ENCODE results near the gene ZSCAN1.
"Not testable (repeated sequence)": the region's sequence is repeated elsewhere in the genome, so short reads cannot be mapped to it uniquely, and the experiment has no call there.

The ZSCAN1 gene

DNA sequence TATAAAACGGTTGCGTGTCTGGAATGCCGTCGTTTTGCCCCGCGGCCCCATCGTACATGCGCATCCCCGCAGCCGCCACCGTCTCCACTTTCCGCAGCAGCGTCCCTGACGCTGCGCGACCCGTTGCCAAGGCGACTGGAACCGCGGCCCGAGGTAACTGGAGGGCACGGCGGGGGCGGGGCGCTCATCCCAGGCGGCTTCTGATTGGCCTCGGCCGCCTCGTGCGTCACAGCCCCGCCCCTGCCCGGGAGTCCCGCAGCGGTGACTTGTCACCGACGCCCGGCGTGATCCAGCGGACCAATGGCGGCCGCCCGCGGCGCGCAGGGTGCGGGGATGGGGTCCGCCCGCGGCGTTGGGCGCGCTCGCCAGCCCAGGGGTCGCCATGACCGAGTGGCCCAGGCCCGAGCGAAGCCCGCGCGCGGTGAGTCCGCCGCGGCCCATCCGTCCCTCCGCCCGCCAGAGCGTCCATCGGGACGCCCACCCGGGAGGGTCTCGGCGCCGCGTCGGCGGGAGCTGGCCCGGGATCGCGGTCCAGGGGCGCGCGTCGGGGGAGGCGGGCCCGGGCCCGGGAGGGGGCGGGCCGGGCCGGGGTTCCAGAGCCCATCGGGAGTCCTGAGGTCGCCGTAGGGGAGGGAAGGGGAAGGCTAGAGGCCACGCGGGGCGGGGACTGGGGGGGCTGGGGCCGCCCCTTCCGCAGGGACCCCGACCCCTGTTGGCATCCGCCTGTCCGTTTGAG lies at the start of gene ZSCAN1:
ZSCAN1 (plus strand) TSS at position 285 of the 736 bp plus-strand sequence. CDS start 3,812 bp downstream, outside the sequence.
- peak; percentile 31 to 91 (median 80) for DNase-seq

DNA sequence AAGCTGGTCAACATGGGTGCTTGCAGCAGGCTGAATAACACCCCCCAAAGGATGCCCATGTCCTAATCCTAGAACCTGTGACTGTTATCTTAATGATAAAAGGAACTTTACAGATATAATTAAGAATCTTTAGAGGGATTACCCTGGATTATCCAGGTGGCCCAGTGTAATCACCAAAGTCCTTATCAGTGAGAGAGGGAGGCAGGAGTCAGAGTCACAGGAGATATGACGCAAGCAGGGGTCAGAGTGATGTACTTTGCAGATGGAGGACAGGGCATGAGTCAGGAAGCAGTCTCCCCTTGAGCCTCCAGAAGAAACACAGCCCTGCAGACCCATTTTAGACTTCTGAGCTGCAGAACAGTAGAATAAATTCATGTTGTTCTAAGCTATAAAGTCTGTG lies 41.0 kb upstream of the ZSCAN1 start:
- no peak for DNase-seq

GRCh38 chr19:58000677-58001076 lies 33.1 kb upstream of the ZSCAN1 start:
- DNase-seq: no peak

- DNase-seq: peak in 1 of 14 donors; percentile 58
Observed at GRCh38 chr19:58001895-58002369, 31.9 kb upstream of the ZSCAN1 start.

DNA sequence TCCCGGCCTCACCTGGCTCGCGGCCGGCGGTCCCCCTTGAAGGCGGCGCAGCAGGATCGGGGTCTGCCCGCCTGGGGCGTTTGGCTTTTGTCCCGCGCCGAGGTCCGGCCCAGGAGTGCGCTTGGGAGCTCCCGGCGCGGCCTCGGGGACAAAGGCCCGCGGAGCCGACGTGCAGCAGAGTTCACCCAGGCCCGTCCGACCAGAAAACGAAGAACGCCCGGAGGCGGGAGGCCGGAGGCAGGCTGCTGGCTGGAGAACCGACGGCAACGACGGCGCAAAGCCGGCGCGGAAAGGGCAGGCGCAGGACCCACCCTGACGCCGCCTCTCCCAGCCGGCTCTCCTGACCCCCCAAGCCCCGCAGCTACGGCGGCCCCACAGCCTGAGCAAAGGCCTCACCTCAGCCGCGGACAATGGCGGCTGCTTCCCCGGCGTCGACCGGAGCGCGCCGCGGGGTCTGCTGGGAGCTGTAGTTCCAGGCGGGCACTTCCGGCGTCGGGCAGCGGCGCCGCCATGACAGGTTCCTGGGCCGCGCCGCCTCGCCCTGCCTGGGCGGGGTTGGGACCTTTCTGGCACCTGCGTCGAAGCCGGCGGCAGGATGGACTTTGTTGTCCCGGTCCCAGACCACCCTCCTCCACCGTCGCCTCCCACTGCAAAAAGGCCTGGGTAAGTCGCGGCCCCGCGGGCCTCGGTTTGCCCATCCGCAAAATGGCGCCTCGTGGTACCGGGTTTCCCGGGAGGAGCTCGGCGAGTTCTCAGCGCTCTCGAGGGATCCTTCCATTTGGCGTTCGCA lies 31.2 kb upstream of the ZSCAN1 start, which contains the start of gene ZNF606:
ZNF606 (minus strand) TSS at position 437 of the 790 bp plus-strand sequence. CDS start 1,501 bp downstream, outside the sequence.
- peak; percentile 15 to 89 (median 78) for DNase-seq

GRCh38 chr19:58003174-58003828 lies 30.5 kb upstream of the ZSCAN1 start:
- DNase-seq: peak in 1 of 14 donors; percentile 32

DNA sequence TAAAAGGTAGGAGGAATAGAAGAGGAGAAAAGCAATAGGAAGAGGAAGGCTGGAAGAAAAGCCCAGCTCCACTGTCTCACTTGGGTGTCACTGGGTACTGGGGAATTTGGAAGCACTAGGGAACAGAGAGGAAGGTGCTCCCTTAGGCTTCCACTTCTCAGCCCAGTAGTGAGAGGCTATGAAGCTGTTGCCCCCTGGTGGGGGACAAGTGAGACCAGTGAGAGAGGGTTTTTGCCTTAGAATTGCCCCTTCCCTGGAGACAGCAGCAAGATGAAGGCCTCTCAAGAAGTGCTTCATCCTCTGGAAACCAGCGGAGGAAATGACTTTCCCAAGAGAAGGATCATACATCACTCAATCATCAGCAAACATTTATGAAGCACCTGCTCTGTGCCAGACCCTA lies 26.5 kb upstream of the ZSCAN1 start:
- no peak for DNase-seq

GRCh38 chr19:58008877-58009276 lies 24.9 kb upstream of the ZSCAN1 start:
- not testable (repeated sequence) for DNase-seq

- DNase-seq: no peak
Observed at GRCh38 chr19:58009301-58009665, 24.5 kb upstream of the ZSCAN1 start.

GRCh38 chr19:58009666-58010301 lies 24.0 kb upstream of the ZSCAN1 start:
- peak; percentile 20 to 93 (median 82) for DNase-seq

DNA sequence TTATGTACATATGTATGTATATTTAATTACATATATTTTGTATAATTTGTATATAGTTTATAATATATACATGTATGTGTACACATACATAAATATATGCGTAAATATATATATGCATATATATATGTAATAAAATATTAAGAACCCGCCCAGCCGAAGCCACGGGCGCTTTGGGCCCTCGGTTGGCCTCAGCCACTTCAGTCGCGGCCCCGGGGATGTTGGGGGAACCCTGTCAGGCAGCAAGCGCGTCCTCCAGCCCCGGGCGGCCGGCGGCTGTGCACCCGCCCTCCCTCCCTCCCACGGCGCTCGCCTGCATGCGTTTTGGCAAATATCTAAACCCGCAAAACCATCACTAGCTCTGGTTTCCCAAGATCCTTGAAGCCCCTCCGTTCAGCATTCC lies 23.3 kb upstream of the ZSCAN1 start:
- DNase-seq: no peak

DNA sequence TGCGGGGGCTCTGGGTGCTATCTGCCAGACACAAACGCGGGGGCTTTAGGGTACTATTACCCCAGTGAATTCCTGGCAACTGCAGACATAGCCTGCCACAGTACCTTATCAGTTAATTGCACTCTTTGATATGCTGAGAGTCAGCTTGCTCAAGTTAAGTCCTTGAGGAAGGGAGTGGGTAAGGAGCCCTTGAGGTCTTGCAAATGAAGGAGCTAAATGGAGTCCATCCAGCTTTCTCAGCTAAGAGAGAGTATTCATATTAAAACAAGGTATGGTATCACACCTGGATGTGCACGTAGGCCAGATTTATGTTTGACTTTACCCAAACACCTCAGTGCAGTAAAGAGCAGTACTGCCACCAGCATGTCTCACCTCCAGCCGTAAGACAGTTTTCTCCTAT lies 19.7 kb upstream of the ZSCAN1 start:
- DNase-seq: no peak

DNA sequence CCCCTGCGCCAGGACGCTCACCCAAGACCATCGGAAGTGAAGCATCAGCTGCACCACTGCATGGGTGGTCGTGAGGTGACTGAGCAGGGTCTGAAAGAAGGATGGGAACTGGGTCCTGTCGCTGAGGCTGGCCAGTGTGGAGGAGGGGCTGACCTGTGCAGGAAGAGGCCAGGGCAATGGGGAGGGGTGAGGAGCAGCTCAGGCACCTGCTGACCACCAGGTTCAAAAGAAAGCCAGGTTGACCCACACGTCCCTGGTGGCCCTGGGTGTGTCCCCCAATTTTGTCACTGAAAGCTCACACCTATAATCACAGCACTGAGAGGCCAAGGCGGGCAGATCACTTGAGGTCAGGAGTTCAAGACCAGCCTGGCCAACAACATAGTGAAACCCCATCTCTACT lies 13.7 kb upstream of the ZSCAN1 start:
- DNase-seq: no peak

- DNase-seq: peak in 11 of 14 donors; percentile 4 to 58 (median 14)
Observed at GRCh38 chr19:58021541-58022282, 12.1 kb upstream of the ZSCAN1 start.

- no peak for DNase-seq
Observed at GRCh38 chr19:58022283-58022660, 11.6 kb upstream of the ZSCAN1 start.

DNA sequence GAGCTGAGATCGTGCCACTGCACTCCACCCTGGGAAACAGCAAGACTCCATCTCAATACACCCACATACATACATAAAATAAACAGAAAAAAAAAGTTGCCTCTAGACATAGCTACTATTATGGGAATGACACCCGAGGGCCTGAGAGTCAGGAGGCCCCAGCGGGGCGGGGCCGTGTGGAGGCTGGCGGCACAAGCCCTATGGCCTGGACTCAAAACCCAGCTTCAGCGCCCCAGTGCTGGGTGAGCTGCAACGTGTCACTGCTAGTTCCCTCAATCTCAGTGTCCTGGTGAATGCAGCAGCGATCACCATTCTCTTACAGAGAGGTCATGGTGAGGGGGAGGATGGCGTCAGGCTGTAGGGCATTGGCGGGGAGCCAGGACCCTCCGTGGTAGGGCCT lies 9.2 kb upstream of the ZSCAN1 start:
- DNase-seq: no peak

DNA sequence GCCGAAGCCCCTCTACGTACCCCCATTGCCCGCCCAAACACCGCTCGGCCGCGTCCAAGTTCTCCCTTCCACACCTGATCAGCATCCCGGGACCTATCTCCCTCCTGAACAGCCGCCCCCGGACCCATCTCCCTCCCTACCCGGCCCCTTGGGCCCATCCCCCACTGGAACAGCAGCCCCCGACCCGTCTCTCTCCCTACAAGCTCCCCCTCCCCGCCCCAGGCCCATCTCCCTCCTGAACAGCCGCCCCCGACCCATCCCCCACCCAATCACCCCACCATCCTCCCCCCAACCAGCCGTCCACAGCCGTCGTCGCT lies 610 bp downstream of the ZSCAN1 start:
- peak in 1 of 14 donors; percentile 8 for DNase-seq

DNA sequence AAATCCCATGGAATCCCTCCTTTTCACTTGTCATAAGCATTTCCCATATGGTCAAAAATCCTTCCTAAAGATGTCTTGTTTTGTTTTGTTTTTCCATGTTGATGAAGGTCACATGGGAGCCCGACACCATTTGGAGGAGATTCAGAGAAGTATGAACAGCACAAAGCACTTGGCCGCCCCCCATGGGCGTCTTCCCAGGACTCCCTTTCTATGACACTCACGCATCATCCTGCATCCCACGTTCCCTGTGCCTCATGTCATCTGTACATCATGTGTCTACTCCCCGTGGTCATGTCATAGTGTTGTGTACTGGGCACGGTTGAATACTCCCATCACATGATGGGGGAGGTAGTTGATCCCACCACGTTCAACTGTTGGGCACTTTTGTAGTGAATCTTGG lies 2.0 kb downstream of the ZSCAN1 start:
- no peak for DNase-seq

DNA sequence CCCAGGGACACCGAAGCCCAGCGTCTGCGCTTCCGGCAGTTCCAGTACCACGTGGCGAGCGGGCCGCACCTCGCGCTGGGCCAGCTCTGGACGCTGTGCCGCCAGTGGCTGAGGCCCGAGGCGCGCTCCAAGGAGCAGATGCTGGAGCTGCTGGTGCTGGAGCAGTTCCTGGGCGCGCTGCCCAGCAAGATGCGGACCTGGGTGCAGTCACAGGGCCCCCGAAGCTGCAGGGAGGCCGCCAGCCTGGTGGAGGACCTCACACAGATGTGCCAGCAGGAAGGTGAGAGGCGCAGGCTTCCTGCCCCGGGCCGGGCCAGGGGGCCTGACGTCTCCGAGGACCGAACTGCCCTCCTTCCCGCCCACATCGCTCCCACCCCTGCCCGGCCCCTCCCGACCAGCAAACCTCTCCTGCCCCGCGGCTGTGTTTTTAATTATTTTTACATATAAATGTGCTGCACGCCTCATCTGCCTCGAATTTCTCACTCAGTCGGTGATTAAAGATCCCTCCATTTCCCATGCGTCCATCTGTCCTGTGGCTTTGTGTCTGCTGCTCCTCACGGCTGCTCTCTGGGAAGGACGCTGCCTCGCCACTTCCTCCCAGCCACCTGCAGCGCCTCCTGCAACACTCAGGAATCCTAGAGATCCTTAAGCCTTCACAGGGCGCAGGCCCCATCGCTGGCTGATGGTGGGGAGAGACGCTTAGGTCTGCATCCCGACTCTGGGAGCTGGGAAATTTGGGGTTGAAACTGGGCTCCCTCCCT lies 4.3 kb downstream of the ZSCAN1 start:
- peak in 7 of 14 donors; percentile 0 to 58 (median 16) for DNase-seq

- DNase-seq: no peak
Observed at GRCh38 chr19:58038688-58039204, 4.9 kb downstream of the ZSCAN1 start.

Data from C1 segment of cervical spinal cord (tissue), 14 donors.